ENCODE measurements around the gene ZNF664. TPM values are rescaled to one million over a fixed set of nuclear protein-coding genes. Genes with fewer than 3 reads are reported as not detected.
A peak's percentile ranks its signal among the peaks of the same experiment; 100 is the strongest.

ZNF664 gene
- total and polyA plus RNA-seq, 10 donors: 12.0 to 53.4 (median 41.7) TPM

DNA sequence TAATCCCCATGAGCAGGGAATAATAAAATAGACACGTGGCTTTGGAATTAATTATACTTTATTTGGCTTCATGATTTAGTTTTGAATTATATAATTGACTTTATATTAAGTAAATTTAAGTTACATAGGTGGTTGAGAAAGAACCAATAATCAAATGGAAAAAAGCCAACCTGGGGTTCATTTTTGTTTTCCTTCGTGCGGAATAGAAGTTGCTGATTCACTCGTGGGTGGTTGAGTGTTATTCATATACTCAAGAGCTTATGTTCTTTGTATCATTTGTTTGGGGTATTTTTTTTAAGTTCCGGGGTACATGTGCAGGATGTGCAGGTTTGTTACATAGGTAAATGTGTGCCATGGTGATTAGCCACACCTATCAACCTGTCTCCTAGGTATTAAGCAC is 58.0 kb downstream of the ZNF664 start:
- Histone ChIP-seq H3K9me3 (no peaks in the 10 kb centered on the region), H3K27ac (no peak overlapping the region), H3K27me3 (replicated peaks in 1 of 7) (peaks cover 0 to 3% (median 0%) of the 10 kb centered on the region in 7 donors), H3K4me3 (no peak overlapping the region), H3K36me3 (no peaks in the 10 kb centered on the region), H3K4me1 (peaks cover 0 to 19% (median 5%) of the 10 kb centered on the region in 6 donors)
- no peak for TF ChIP-seq POLR2A (IDR thresholded peaks at IDR 0.05)
- no peak for TF ChIP-seq POLR2AphosphoS5 (IDR thresholded peaks at IDR 0.05)
- no peak for TF ChIP-seq CTCF (IDR thresholded peaks at IDR 0.05 in 8 of 11, conservative IDR thresholded peaks at IDR 0.05 in 3 of 11)
- intact Hi-C loops (cut with DNase I; ENCODE audit: low total_unique reads): no loop called here
- DNase-seq: no peak
- WGBS, 5 donors: 77 to 88% (median 84%) methylated on average over 5 of the region's 5 CpGs

- WGBS, 5 donors: 53 to 64% (median 57%) methylated on average over 9 of the region's 9 CpGs
- H3K4me3 ChIP-seq: no peak overlapping the region
- H3K36me3 ChIP-seq: no peaks in the 10 kb centered on the region
- peaks cover 0 to 3% (median 0%) of the 10 kb centered on the region in 7 donors for H3K27me3 ChIP-seq (replicated peaks in 1 of 7)
- H3K27ac ChIP-seq: no peak overlapping the region
- intact Hi-C loops (cut with DNase I; ENCODE audit: low total_unique reads): no loop called here
- no peaks in the 10 kb centered on the region for H3K9me3 ChIP-seq
- no peak for DNase-seq
- TF ChIP-seq CTCF (IDR thresholded peaks at IDR 0.05 in 8 of 11, conservative IDR thresholded peaks at IDR 0.05 in 3 of 11): peak in 9 of 11 experiments; percentile 48 to 86 (median 81)
- no peak for TF ChIP-seq POLR2AphosphoS5 (IDR thresholded peaks at IDR 0.05)
- no peak for TF ChIP-seq POLR2A (IDR thresholded peaks at IDR 0.05)
- peaks cover 0 to 24% (median 5%) of the 10 kb centered on the region in 6 donors for H3K4me1 ChIP-seq
Measured at GRCh38 chr12:124032265-124032886, 59.4 kb downstream of the ZNF664 start.

DNA sequence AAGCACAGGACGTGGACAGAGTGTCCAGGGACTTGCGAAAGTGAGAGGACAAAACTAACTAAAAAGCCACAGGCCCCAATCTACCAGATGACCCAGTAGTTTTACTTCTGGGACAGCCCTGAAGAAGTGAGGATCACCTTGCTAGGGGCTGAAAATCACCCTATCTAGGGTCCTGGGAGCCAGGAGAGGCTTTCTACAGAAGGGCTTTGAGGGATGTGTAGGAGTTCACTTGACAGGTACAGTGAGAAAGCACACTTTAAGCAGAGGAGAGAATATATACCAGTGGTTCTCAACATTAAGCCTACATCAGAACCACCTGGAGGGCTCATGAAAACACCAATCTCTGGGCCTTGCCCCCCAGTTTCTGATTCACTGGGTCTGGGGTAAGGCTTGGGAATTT is 60.8 kb downstream of the ZNF664 start:
- TF ChIP-seq CTCF (IDR thresholded peaks at IDR 0.05 in 8 of 11, conservative IDR thresholded peaks at IDR 0.05 in 3 of 11) (no peak), POLR2A (IDR thresholded peaks at IDR 0.05) (no peak), POLR2AphosphoS5 (IDR thresholded peaks at IDR 0.05) (no peak)
- DNase-seq: no peak
- Histone ChIP-seq H3K27me3 (replicated peaks in 1 of 7) (peaks cover 0 to 3% (median 0%) of the 10 kb centered on the region in 7 donors), H3K4me3 (no peak overlapping the region), H3K9me3 (no peaks in the 10 kb centered on the region), H3K36me3 (no peaks in the 10 kb centered on the region), H3K27ac (no peak overlapping the region), H3K4me1 (peaks cover 0 to 21% (median 5%) of the 10 kb centered on the region in 6 donors)
- intact Hi-C loops (cut with DNase I; ENCODE audit: low total_unique reads): no loop called here
- 77 to 89% (median 82%) methylated on average over 2 of the region's 2 CpGs for WGBS, 5 donors

DNA sequence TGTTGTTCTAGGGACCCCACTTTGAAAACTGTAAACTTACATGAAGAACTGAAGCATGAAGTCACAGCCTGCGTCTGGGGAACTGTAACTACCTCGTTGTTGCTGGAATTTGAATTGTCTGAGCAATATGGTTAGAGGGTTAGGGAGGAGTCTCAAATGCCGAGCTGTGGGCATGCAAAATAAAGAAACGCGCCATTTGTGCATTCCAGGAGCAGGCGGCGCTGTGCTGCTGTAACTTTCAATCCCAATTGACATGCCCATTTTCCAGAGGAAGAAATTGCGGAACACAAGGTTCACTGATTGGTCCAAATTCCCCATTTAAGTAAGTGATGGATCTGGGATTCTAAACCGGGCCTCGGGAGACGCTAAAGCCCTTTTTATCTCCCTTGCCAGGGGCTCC is 61.3 kb downstream of the ZNF664 start:
- peaks cover 0 to 21% (median 5%) of the 10 kb centered on the region in 6 donors for H3K4me1 ChIP-seq
- no peaks in the 10 kb centered on the region for H3K36me3 ChIP-seq
- intact Hi-C loops (cut with DNase I; ENCODE audit: low total_unique reads): no loop called here
- H3K27ac ChIP-seq: no peak overlapping the region
- H3K9me3 ChIP-seq: no peaks in the 10 kb centered on the region
- peaks cover 0 to 3% (median 0%) of the 10 kb centered on the region in 7 donors for H3K27me3 ChIP-seq (replicated peaks in 1 of 7)
- 83 to 94% (median 89%) methylated on average over 11 of the region's 11 CpGs for WGBS, 5 donors
- DNase-seq: no peak
- H3K4me3 ChIP-seq: no peak overlapping the region
- TF ChIP-seq POLR2A (IDR thresholded peaks at IDR 0.05): no peak
- TF ChIP-seq POLR2AphosphoS5 (IDR thresholded peaks at IDR 0.05): no peak
- TF ChIP-seq CTCF (IDR thresholded peaks at IDR 0.05 in 8 of 11, conservative IDR thresholded peaks at IDR 0.05 in 3 of 11): no peak

All from spleen (tissue), 11 donors.